ENCODE measurements around the gene HEY2.

GRCh38 chr6:125722886-125723285 is 26.5 kb upstream of the HEY2 start:
- TF ChIP-seq CTCF (IDR thresholded peaks at IDR 0.05): no peak
- TF ChIP-seq POLR2A (IDR thresholded peaks at IDR 0.05): no peak
